SK-N-SH (cell line): Measurements from ENCODE around the gene ZGLP1. TPM values are rescaled to one million over a fixed set of nuclear protein-coding genes. Genes with fewer than 3 reads are reported as not detected.
"Not testable (repeated sequence)": the region's sequence is repeated elsewhere in the genome, so short reads cannot be mapped to it uniquely, and the experiment has no call there.

Experiments
- CTCF ChIA-PET: fragments of 300-600, 350-600 bp; formaldehyde crosslinking; extraction: SDS; loops from one replicate; lab custom pipeline; 2021; lab: Yijun Ruan, JAX
- POLR2A ChIA-PET: fragments of 350-600 bp; sonication (Branson Sonifier 250); formaldehyde crosslinking; extraction: SDS; loops from one replicate; lab custom pipeline; 2020; ENCODE audit warnings: antibody characterized with exemption, inconsistent platforms; lab: Yijun Ruan, JAX
- DNase-seq: peaks from one replicate; pipeline ENCODE4 v3.0.0; 2012
- H2AFZ ChIP-seq: fragments of 200-600 bp; sonication (generic); 2 replicates; pipeline ENCODE4 v1.8.1; 2016; ENCODE audit warnings: antibody characterized with exemption, mild to moderate bottlenecking, low read depth
- H3F3A ChIP-seq: fragments of 200-600 bp; sonication (generic); replicated peaks from 2 replicates; pipeline ENCODE3; 2016; ENCODE audit warnings: antibody characterized with exemption, mild to moderate bottlenecking; ENCODE audit not compliant: insufficient read depth
- H3K27ac ChIP-seq, 2 experiments: fragments of 200-500 bp in 1 of 2; fragments of 200-600 bp in 1 of 2; sonication (Bioruptor generic) in 1 of 2; sonication (generic), shearing (Covaris generic) in 1 of 2; 2 replicates each; pipeline versions ENCODE4 v1.5.1 to v1.6.1; 2014 to 2016; ENCODE audit warnings: low read depth in 2 of 2, inconsistent platforms in 1 of 2, low read length in 1 of 2, mild to moderate bottlenecking in 1 of 2, mixed read lengths in 1 of 2
- H3K27me3 ChIP-seq: fragments of 200-600 bp; sonication (generic), shearing (Covaris generic); 2 replicates; pipeline ENCODE4 v1.6.1; 2016; ENCODE audit warnings: mixed run types; ENCODE audit not compliant: insufficient read depth
- H3K36me3 ChIP-seq, 2 experiments: fragments of 200-500 bp in 1 of 2; fragments of 200-600 bp in 1 of 2; sonication (Bioruptor generic) in 1 of 2; sonication (generic) in 1 of 2; replicated peaks in 1 of 2; 2 replicates each; pipeline versions ENCODE3 to v1.5.1; 2014 to 2016; ENCODE audit warnings: low read length in 1 of 2, mild to moderate bottlenecking in 1 of 2; ENCODE audit not compliant: insufficient read depth in 2 of 2, control insufficient read depth in 1 of 2
- H3K4me1 ChIP-seq, 2 experiments: fragments of 200-500 bp in 1 of 2; fragments of 200-600 bp in 1 of 2; sonication (Bioruptor generic) in 1 of 2; sonication (generic), shearing (Covaris generic) in 1 of 2; 2 replicates each; pipeline versions ENCODE4 v1.5.1 to v1.6.1; 2014 to 2016; ENCODE audit warnings: low read depth in 1 of 2, low read length in 1 of 2, mixed run types in 1 of 2; ENCODE audit not compliant: insufficient read depth in 2 of 2, control insufficient read depth in 1 of 2
- H3K4me2 ChIP-seq: fragments of 200-600 bp; sonication (generic), shearing (Covaris generic); 2 replicates; pipeline ENCODE4 v1.6.1; 2017; ENCODE audit warnings: mixed run types
- H3K4me3 ChIP-seq, 2 experiments: fragments of 200-500 bp in 1 of 2; fragments of 200-600 bp in 1 of 2; sonication (Bioruptor generic) in 1 of 2; sonication (generic), shearing (Covaris generic) in 1 of 2; 2 replicates each; pipeline versions ENCODE4 v1.5.1 to v1.8.1; 2014 to 2016; ENCODE audit warnings: low read depth in 2 of 2, inconsistent platforms in 1 of 2, low read length in 1 of 2, mild to moderate bottlenecking in 1 of 2, mixed read lengths in 1 of 2, moderate library complexity in 1 of 2
- H3K79me2 ChIP-seq: fragments of 200-600 bp; sonication (generic); 2 replicates; pipeline ENCODE4 v1.8.1; 2017; ENCODE audit warnings: mild to moderate bottlenecking; ENCODE audit not compliant: insufficient read depth
- H3K9ac ChIP-seq: fragments of 200-600 bp; sonication (generic); 2 replicates; pipeline ENCODE4 v1.6.1; 2017; ENCODE audit warnings: mixed run types
- H3K9me2 ChIP-seq: fragments of 200-600 bp; sonication (generic); 2 replicates; pipeline ENCODE4 v1.6.1; 2017; ENCODE audit warnings: mixed run types
- H3K9me3 ChIP-seq: fragments of 200-600 bp; sonication (generic); 2 replicates; pipeline ENCODE4 v1.6.1; 2017; ENCODE audit warnings: mixed run types, mild to moderate bottlenecking, moderate library complexity
- H4K20me1 ChIP-seq: fragments of 200-600 bp; sonication (generic); 2 replicates; pipeline ENCODE4 v1.6.1; 2017; ENCODE audit warnings: mild to moderate bottlenecking, mixed run types; ENCODE audit not compliant: insufficient read depth
- CHD2 ChIP-seq: fragments of 150-350 bp; IDR thresholded peaks from 2 replicates; pipeline ENCODE4 v1.6.1; 2018; ENCODE audit warnings: low read length; ENCODE audit not compliant: partially characterized antibody
- CTCF ChIP-seq: fragments of 200-600 bp; sonication (generic); IDR thresholded peaks from 2 replicates; pipeline ENCODE4 v1.6.1; 2017; ENCODE audit warnings: antibody characterized with exemption, mild to moderate bottlenecking, moderate library complexity
- EZH2phosphoT487 ChIP-seq: fragments of 200-600 bp; sonication (generic); IDR thresholded peaks from 2 replicates; pipeline ENCODE4 v1.6.1; 2017; ENCODE audit warnings: low read depth, mixed run types, mild to moderate bottlenecking, antibody characterized with exemption, moderate library complexity, borderline replicate concordance
- FOXJ3 ChIP-seq: sonication (generic); formaldehyde crosslinking; IDR thresholded peaks from 2 replicates; pipeline ENCODE4 v1.5.1; 2020; ENCODE audit warnings: mild to moderate bottlenecking, missing genetic modification reagents
- GABPA ChIP-seq: IDR thresholded peaks from 2 replicates; pipeline ENCODE4 v1.4.0; 2012; ENCODE audit warnings: low read depth, mild to moderate bottlenecking
- JUND ChIP-seq: IDR thresholded peaks from 2 replicates; pipeline ENCODE4 v1.4.0; 2012
- MAX ChIP-seq: IDR thresholded peaks from 2 replicates; pipeline ENCODE4 v1.4.0; 2012; ENCODE audit warnings: low read depth
- MEF2A ChIP-seq: IDR thresholded peaks from 2 replicates; pipeline ENCODE4 v1.4.0; 2012; ENCODE audit warnings: low read depth, borderline replicate concordance
- NRF1 ChIP-seq: IDR thresholded peaks from 2 replicates; pipeline ENCODE4 v1.6.1; 2012; ENCODE audit warnings: low read depth, mild to moderate bottlenecking, low read length
- RAD21 ChIP-seq: IDR thresholded peaks from 2 replicates; pipeline ENCODE4 v1.6.1; 2012; ENCODE audit warnings: mild to moderate bottlenecking, low read length
- RCOR1 ChIP-seq: fragments of 150-350 bp; IDR thresholded peaks from 2 replicates; pipeline ENCODE4 v1.6.1; 2017; ENCODE audit warnings: antibody characterized with exemption, low read length
- RXRA ChIP-seq: IDR thresholded peaks from 2 replicates; pipeline ENCODE4 v1.4.0; 2012; ENCODE audit warnings: low read depth, mild to moderate bottlenecking, borderline replicate concordance
- TCF12 ChIP-seq: IDR thresholded peaks from 2 replicates; pipeline ENCODE4 v1.4.0; 2012
- TEAD4 ChIP-seq: IDR thresholded peaks from 2 replicates; pipeline ENCODE4 v1.4.0; 2012; ENCODE audit warnings: mild to moderate bottlenecking, borderline replicate concordance; ENCODE audit not compliant: insufficient read depth
- USF1 ChIP-seq: IDR thresholded peaks from 2 replicates; pipeline ENCODE4 v1.4.0; 2012; ENCODE audit warnings: low read depth, borderline replicate concordance
- WGBS: methylation state at CpG from one replicate; pipeline ENCODE4 v1.1.6; 2017; ENCODE audit warnings: low lambda C conversion rate; 5-methylcytosine and 5-hydroxymethylcytosine counted together
- polyA plus RNA-seq, 3 experiments: library from polyadenylated mRNA; depleted of rRNA; stranded (reverse); fragments of >200 nt; gene quantifications; 2 replicates each; pipeline ENCODE4 v1.2.3, GENCODE V29; 2012

Gene ZGLP1
- polyA plus RNA-seq, 1 of the 3 experiments (the other 2 are of a cell fraction) = 1.8 TPM

- no peak for TF ChIP-seq GABPA
Observed at GRCh38 chr19:10284065-10284959, 25.3 kb downstream of the ZGLP1 start (continued).

GRCh38 chr19:10283301-10284064, 26.1 kb downstream of the ZGLP1 start:
- Histone ChIP-seq H3K4me2 (no peak overlapping the region), H3K9me2 (no peaks in the 10 kb centered on the region), H3K27me3 (no peaks in the 10 kb centered on the region), H3F3A (peaks cover 10% of the 10 kb centered on the region), H2AFZ (no peak overlapping the region), H3K4me3 (no peak overlapping the region), H3K79me2 (no peaks in the 10 kb centered on the region), H3K27ac (no peak overlapping the region), H3K36me3 (no peaks in the 10 kb centered on the region), H3K4me1 (no peaks in the 10 kb centered on the region; a peak in 1 of 4 replicates), H3K9me3 (no peaks in the 10 kb centered on the region), H3K9ac (no peak overlapping the region), H4K20me1 (no peaks in the 10 kb centered on the region)
- no peak for DNase-seq
- TF ChIP-seq FOXJ3 = no peak
- no peak for TF ChIP-seq RCOR1
- no peak for TF ChIP-seq TEAD4
- no peak for TF ChIP-seq MAX
- no peak for TF ChIP-seq EZH2phosphoT487
- no peak for TF ChIP-seq RXRA
- no peak for TF ChIP-seq NRF1
- TF ChIP-seq CTCF = no peak
- TF ChIP-seq CHD2 = no peak
- no peak for TF ChIP-seq MEF2A
- TF ChIP-seq RAD21 = no peak
- no peak for TF ChIP-seq TCF12
- no peak for TF ChIP-seq JUND
- TF ChIP-seq USF1 = no peak
- 80% methylated on average over 19 of the region's 23 CpGs for WGBS
- ChIA-PET CTCF (interaction anchor here (2.0 to 7.4 kb wide), 2 partner anchors 14 to 105 kb away, joined by 5 to 65 read pairs; partner anchors contain the start of gene ICAM1), POLR2A (interaction anchor here (1.3 kb wide), 1 partner anchor 8 kb away, joined by 3 read pairs; no protein-coding TSS in a partner anchor)

DNA sequence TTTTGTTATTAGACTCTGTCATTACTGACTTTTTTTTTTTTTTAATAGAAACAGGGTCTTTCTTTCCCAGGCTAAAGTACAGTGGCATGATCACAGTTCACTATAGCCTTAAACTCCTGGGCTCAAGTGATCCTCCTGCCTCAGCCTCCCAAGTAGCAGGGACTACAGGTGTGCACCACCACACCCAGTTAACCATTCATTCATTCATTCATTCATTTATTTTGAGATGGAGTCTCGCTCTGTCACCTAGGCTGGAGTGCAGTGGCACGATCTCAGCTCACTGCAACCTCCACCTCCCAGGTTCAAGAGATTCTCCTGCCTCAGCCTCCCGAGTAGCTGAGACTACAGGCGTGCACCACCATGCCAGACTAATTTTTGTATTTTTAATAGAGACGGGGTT, 27.6 kb downstream of the ZGLP1 start:
- H3K27ac ChIP-seq, POLR2A ChIA-PET, H3K79me2 ChIP-seq, H3K4me1 ChIP-seq, H3K9me3 ChIP-seq, H3K4me2 ChIP-seq, DNase-seq, H3K9ac ChIP-seq, H3K4me3 ChIP-seq, H3K27me3 ChIP-seq, H4K20me1 ChIP-seq, H3F3A ChIP-seq, H3K9me2 ChIP-seq, H2AFZ ChIP-seq, H3K36me3 ChIP-seq: not testable (repeated sequence)
- 76% methylated on average over 5 of the region's 5 CpGs for WGBS
- CTCF ChIA-PET = interaction anchor here (2.0 to 4.9 kb wide), 2 partner anchors 12 to 107 kb away, joined by 5 to 38 read pairs; partner anchors contain the start of gene ICAM1
